Measurements from ENCODE around the gene NRAP. TPM values are rescaled to one million over a fixed set of nuclear protein-coding genes. Genes with fewer than 3 reads are reported as not detected.

Gene NRAP
- polyA plus RNA-seq, 1 of the 3 experiments (the other 2 are of a cell fraction): not detected

GRCh38 chr10:113665352-113665751 lies 1.5 kb upstream of the NRAP start (continued):
- TF ChIP-seq CTCF (IDR thresholded peaks at IDR 0.05) (no peak), RXRA (IDR thresholded peaks at IDR 0.05; ENCODE audit: borderline replicate concordance, low read depth) (no peak), FOSL2 (IDR thresholded peaks at IDR 0.05; ENCODE audit: borderline replicate concordance, low read depth) (no peak), YY1 (IDR thresholded peaks at IDR 0.05; ENCODE audit: low read depth) (no peak), TEAD4 (IDR thresholded peaks at IDR 0.05; ENCODE audit: borderline replicate concordance, insufficient read depth) (no peak), USF1 (IDR thresholded peaks at IDR 0.05; ENCODE audit: borderline replicate concordance, low read depth) (no peak)

GRCh38 chr10:113663142-113663541 lies 699 bp downstream of the NRAP start:
- Histone ChIP-seq H3K4me2 (no peak overlapping the region), H3K27ac (ENCODE audit: low read depth in 2 of 2, low read length in 1 of 2) (no peak overlapping the region), H3K4me3 (ENCODE audit: low read depth in 2 of 2, low read length in 1 of 2) (no peak overlapping the region), H3K79me2 (ENCODE audit: insufficient read depth) (no peaks in the 10 kb centered on the region), H3K36me3 (replicated peaks in 1 of 2; ENCODE audit: control insufficient read depth in 1 of 2, insufficient read depth in 2 of 2, low read length in 1 of 2) (no peaks in the 10 kb centered on the region), H2AFZ (ENCODE audit: low read depth) (no peak overlapping the region), H3K9me2 (no peaks in the 10 kb centered on the region), H3K9ac (no peak overlapping the region), H3K9me3 (no peaks in the 10 kb centered on the region), H3K4me1 (ENCODE audit: control insufficient read depth in 1 of 2, insufficient read depth in 2 of 2, low read depth in 1 of 2, low read length in 1 of 2) (peaks cover 0 to 11% of the 10 kb centered on the region in 2 experiments; a peak in 2 of 4 replicates), H3F3A (replicated peaks; ENCODE audit: insufficient read depth) (no peaks in the 10 kb centered on the region), H3K27me3 (ENCODE audit: insufficient read depth) (no peaks in the 10 kb centered on the region; the same call in 1 of the 2 replicates), H4K20me1 (ENCODE audit: insufficient read depth) (no peaks in the 10 kb centered on the region)
- DNase-seq: no peak
- WGBS (ENCODE audit: low lambda C conversion rate): 31% methylated on average over 5 of the region's 5 CpGs
- ChIA-PET POLR2A (no interaction called here), CTCF (interaction anchor here (0.7 to 2.7 kb wide), 2 partner anchors 17 to 30 kb away, joined by 4 to 13 read pairs; partner anchors contain the start of gene CASP7)
- TF ChIP-seq TCF12 (IDR thresholded peaks at IDR 0.05) (no peak), RCOR1 (IDR thresholded peaks at IDR 0.05; ENCODE audit: low read length) (no peak), GABPA (IDR thresholded peaks at IDR 0.05; ENCODE audit: low read depth) (no peak), CHD2 (IDR thresholded peaks at IDR 0.05; ENCODE audit: low read length, partially characterized antibody) (no peak), YY1 (IDR thresholded peaks at IDR 0.05; ENCODE audit: low read depth) (no peak), FOSL2 (IDR thresholded peaks at IDR 0.05; ENCODE audit: borderline replicate concordance, low read depth) (no peak), IRF3 (IDR thresholded peaks at IDR 0.05; ENCODE audit: low read depth, low read length) (no peak), EZH2phosphoT487 (IDR thresholded peaks at IDR 0.05; ENCODE audit: borderline replicate concordance, low read depth) (no peak), USF2 (IDR thresholded peaks at IDR 0.05; ENCODE audit: borderline replicate concordance, low read depth, low read length) (no peak), ELF1 (IDR thresholded peaks at IDR 0.05) (no peak), TEAD4 (IDR thresholded peaks at IDR 0.05; ENCODE audit: borderline replicate concordance, insufficient read depth) (no peak), JUND (IDR thresholded peaks at IDR 0.05) (no peak), NRF1 (IDR thresholded peaks at IDR 0.05; ENCODE audit: low read depth, low read length) (no peak), RXRA (IDR thresholded peaks at IDR 0.05; ENCODE audit: borderline replicate concordance, low read depth) (no peak), SMC3 (IDR thresholded peaks at IDR 0.05; ENCODE audit: low read depth, low read length) (no peak), FOXM1 (IDR thresholded peaks at IDR 0.05; ENCODE audit: low read depth) (no peak), MAX (IDR thresholded peaks at IDR 0.05; ENCODE audit: low read depth) (no peak)
